HFF-Myc (cell line): Measurements from ENCODE around the gene TRIM37.

Experiments
- DNase-seq: peaks from one replicate; pipeline ENCODE4 v3.0.0-alpha.2; 2011; ENCODE audit warnings: low read depth; ENCODE audit errors: extremely low read depth
- H3K4me3 ChIP-seq: replicated peaks from 2 replicates; pipeline ENCODE4 v1.5.1; 2011; ENCODE audit warnings: low read depth, mild to moderate bottlenecking, control low read depth, low read length
- CTCF ChIP-seq: IDR thresholded peaks from 2 replicates; pipeline ENCODE4 v1.5.1; 2012; ENCODE audit warnings: mild to moderate bottlenecking, low read depth, low read length, control low read depth; ENCODE audit errors: missing control alignments

The TRIM37 gene, protein sequence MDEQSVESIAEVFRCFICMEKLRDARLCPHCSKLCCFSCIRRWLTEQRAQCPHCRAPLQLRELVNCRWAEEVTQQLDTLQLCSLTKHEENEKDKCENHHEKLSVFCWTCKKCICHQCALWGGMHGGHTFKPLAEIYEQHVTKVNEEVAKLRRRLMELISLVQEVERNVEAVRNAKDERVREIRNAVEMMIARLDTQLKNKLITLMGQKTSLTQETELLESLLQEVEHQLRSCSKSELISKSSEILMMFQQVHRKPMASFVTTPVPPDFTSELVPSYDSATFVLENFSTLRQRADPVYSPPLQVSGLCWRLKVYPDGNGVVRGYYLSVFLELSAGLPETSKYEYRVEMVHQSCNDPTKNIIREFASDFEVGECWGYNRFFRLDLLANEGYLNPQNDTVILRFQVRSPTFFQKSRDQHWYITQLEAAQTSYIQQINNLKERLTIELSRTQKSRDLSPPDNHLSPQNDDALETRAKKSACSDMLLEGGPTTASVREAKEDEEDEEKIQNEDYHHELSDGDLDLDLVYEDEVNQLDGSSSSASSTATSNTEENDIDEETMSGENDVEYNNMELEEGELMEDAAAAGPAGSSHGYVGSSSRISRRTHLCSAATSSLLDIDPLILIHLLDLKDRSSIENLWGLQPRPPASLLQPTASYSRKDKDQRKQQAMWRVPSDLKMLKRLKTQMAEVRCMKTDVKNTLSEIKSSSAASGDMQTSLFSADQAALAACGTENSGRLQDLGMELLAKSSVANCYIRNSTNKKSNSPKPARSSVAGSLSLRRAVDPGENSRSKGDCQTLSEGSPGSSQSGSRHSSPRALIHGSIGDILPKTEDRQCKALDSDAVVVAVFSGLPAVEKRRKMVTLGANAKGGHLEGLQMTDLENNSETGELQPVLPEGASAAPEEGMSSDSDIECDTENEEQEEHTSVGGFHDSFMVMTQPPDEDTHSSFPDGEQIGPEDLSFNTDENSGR

DNA sequence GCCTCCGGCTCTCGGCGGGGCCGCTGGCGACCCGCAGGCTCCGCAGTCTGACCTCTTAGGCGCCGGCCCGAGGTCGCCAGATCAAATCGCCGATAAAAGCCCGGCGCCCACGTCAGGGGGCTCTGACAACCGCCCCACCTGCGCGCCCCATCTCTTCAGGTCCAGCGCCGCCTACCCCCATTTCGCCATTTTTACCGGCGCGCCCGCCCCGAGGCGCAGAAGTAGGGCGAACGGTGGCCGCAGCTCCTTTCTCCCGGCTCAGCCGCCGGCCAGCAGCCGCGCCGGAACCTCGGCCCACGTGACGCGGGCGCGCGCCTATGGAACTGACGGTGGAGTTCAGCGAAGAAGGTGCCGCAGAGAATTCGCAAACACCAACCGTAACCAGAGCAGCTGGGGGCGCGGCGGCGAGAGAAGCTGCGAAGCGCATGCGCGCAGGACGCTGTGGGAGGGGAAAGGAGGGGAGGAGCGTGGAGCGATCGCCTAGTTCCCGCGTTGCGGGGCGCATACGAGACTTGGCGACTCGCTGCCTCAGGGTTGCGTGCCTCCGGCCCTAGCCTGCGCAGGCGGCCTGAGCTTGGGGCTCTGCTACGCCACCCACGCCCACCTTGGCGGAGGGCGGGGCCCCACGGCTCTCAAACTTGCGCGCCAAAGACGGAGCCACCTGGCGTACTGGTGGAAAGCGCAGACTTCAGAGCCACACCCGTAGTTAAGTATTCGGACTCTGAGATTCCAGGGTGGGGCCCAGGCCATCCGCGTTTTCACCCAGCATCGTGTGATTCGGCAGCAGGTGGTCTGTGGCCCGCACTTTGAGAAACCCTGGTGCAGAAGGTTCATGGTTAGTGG, at the start of gene TRIM37:
Gene TRIM37, minus strand, starts transcription at position 418 of the 843 bp plus-strand sequence. CDS start 419 bp downstream, outside the sequence.
- peak; percentile 2 for TF ChIP-seq CTCF
- H3K4me3 ChIP-seq: peak within 1 kb of the TSS; percentile 92
- peak; percentile 95 for DNase-seq

DNA sequence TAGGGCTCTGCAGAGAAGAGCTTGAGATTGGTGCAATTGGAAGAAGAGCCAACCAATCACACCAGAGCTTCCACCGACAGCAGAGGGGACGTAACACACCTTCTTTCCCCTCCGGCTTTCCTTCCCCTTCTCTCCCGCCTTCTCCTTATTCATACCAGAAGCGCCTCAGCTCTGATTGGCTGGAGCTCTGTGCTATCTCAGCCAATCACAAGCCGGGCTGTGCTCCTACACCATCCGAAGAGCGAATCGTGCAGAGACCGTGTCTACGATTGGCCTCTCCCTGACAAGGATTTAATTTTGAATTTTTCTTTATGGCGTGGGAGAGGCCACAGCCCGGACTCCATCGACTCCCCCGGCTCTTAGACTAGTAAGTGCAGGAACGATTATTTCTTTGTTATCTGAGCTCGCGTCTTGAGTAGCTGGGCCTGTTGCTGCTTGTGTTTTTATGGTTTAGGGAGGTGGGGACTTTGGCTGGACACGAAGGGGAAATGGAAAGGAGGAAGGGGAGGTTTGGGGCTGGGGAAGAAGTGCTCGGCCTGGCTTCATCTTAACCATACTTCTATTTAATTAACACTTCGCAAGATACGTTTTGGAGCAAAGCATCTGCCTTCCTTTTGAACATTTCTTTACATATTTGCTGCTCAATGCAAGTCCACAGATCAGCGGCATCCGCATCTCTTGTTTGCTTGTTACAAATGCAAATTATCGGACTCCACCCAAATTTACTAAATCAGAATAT, 48.9 kb upstream of the TRIM37 start, which contains the start of gene PRR11:
Gene PRR11, plus strand, starts transcription at position 308 of the 739 bp plus-strand sequence. CDS start 14,007 bp downstream, outside the sequence.
- TF ChIP-seq CTCF: no peak
- DNase-seq: no peak
- H3K4me3 ChIP-seq: peak within 1 kb of the TSS; percentile 75

DNA sequence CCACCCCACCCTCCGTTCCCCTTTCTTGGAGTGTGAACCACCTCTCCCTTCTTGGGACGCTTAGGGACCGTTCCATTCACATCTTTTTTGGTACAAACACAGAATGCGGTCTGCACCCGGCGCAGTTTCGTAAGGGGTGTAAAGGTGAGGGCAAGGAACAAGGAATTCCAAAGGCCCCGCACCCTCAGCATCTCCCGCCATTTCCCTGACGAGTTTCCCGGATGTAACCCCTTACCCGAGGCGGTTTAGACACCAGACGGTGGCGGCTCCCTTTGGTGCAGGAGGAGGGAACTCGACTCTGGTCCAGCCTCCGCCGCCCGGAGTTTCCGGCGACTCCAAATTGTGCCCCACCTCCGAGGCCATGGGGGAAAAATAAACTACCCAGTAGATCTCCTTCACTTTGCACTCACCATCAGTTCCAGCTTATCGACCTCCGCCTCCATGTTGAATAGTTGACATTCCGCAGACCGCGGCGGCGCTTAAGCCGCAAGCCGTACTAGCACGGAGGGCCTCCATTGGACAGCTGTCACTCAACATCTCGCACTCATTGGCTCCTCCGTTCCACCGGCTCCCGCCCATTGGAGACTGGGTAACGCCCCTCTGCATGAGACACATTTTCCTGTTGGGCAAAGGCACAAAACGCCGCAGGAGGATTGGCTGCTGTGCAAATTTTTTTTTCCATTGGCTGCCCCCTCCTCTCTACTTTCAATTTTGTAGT, 48.2 kb upstream of the TRIM37 start, which contains the start of gene SKA2:
Gene SKA2, minus strand, starts transcription at position 466 of the 718 bp plus-strand sequence. Its CDS starts 23 bp downstream, at position 443.
- peak within 1 kb of the TSS; percentile 75 for H3K4me3 ChIP-seq
- no peak for TF ChIP-seq CTCF
- DNase-seq: peak; percentile 100

- H3K4me3 ChIP-seq: peak overlapping the region; percentile 75
- DNase-seq: no peak
- no peak for TF ChIP-seq CTCF
Measured at GRCh38 chr17:59154292-59154720, 47.6 kb upstream of the TRIM37 start.

- TF ChIP-seq CTCF: no peak
- peak overlapping the region; percentile 75 for H3K4me3 ChIP-seq
- no peak for DNase-seq
Measured at GRCh38 chr17:59152925-59153324, 46.2 kb upstream of the TRIM37 start.
